ENCODE measurements around the gene GRPEL1. TPM values are rescaled to one million over a fixed set of nuclear protein-coding genes. Genes with fewer than 3 reads are reported as not detected.

The GRPEL1 gene
- polyA plus RNA-seq, 4 donors = 27.6 to 36.8 (median 31.3) TPM

DNA sequence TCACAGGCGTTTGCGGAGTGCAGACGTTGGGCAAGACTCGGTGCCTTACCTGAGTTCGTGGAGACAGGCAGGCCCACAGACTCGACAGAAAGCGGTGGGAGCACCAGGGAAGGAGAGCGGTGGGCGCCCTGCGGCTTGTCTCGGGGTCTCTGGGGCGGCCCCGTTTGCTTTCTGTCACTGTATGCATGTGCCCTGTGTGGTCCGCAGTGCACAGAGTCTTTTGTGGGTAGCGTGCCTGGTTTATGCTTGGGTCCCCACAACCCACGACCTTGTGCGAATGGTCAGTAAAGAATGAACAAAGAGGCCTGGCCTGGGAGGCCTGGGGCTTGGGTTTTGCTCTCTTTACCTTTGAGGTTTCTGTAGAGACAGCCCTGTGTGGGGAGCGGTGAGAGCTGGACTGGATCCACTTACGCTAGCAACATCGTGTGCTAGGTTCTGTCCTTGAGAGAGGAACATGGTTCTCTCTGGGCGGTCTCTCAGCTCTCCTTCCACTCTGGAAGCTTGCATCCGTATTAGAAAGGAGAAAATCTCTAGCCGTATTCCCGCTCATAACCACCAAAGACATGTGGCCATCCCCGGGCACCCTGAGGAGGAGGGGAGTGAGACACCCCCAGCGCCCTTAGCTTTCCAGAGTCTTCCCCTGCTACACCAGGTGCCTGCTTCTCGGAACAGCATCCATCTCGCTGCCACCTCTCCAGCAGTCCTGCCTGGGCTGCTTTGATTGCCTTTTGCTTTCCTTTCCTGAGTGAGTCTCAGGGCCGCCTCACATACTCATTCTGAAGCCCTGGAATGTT is 23.5 kb downstream of the GRPEL1 start:
- peak in 1 of 2 donors; percentile 29 for DNase-seq
- Histone ChIP-seq H3K27ac (ENCODE audit: low read depth in 1 of 3, low read length in 2 of 3) (peak overlapping the region in 2 of 3 donors; percentile 82 to 94), H3K9me3 (ENCODE audit: control insufficient read depth in 2 of 2, insufficient read depth in 1 of 2, low read depth in 1 of 2, low read length in 1 of 2) (no peaks in the 10 kb centered on the region), H3K4me1 (ENCODE audit: control insufficient read depth in 3 of 3, insufficient read depth in 2 of 3, low read depth in 1 of 3, low read length in 2 of 3) (peaks cover 0 to 21% (median 16%) of the 10 kb centered on the region in 3 donors), H3K27me3 (ENCODE audit: control insufficient read depth in 3 of 3, insufficient read depth in 3 of 3, low read length in 3 of 3) (peaks cover 0 to 3% (median 0%) of the 10 kb centered on the region in 3 donors), H3K4me3 (ENCODE audit: low read depth in 1 of 3, low read length in 3 of 3) (peak overlapping the region; percentile 88 to 97 (median 89)), H3K36me3 (ENCODE audit: control insufficient read depth in 3 of 3, insufficient read depth in 2 of 3, low read depth in 1 of 3, low read length in 3 of 3) (peaks cover 0 to 39% (median 0%) of the 10 kb centered on the region in 3 donors)
- WGBS, 3 donors = 6 to 16% (median 12%) methylated on average over 29 of the region's 29 CpGs
- no peak for FAIRE-seq

DNA sequence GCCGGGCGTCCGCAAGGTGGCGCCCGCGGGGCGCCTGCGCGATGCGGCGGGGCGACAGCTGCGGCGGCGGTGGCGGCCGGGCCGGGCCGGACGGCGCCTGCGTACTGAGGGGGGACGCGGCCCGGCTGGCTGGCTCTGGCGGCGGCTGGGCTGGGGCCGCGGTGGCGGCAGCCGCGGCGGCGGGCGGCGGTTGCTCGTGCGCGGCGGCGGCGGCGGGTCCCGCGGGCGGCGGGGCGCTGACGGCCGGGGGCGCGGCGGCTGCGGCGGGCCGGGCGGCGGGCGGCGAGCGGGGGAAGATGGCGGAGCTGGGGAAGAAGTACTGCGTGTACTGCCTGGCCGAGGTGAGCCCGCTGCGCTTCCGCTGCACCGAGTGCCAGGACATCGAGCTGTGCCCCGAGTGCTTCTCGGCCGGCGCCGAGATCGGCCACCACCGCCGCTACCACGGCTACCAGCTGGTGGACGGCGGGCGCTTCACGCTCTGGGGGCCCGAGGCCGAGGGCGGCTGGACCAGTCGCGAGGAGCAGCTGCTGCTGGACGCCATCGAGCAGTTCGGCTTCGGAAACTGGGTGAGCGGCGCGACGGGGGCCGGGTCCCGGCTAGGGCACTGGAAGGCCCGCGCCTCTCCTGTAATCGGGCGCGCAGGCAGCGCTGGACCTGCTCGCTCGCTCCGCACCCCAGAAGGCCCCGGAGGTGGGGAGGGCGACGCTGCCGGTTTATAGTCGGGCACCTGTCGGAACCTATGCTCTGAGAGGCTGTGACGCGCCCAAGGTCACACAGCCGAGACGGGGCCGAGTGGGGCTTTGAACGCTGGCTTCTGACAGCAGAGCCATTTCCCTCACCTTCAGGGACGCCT is 24.4 kb downstream of the GRPEL1 start, which contains the start of gene TADA2B:
Gene TADA2B, plus strand, starts transcription at position 89 of the 853 bp plus-strand sequence. Its CDS starts 208 bp downstream, at position 297.
- WGBS, 3 donors = 0 to 1% (median 0%) methylated on average over 36 to 119 of the region's 119 CpGs
- Histone ChIP-seq H3K4me3 (ENCODE audit: low read depth in 1 of 3, low read length in 3 of 3) (peak within 1 kb of the TSS; percentile 88 to 97 (median 89)), H3K27me3 (ENCODE audit: control insufficient read depth in 3 of 3, insufficient read depth in 3 of 3, low read length in 3 of 3) (peaks cover 0 to 3% (median 0%) of the 10 kb centered on the region in 3 donors), H3K27ac (ENCODE audit: low read depth in 1 of 3, low read length in 2 of 3) (peak within 1 kb of the TSS; percentile 82 to 94 (median 86)), H3K9me3 (ENCODE audit: control insufficient read depth in 2 of 2, insufficient read depth in 1 of 2, low read depth in 1 of 2, low read length in 1 of 2) (no peaks in the 10 kb centered on the region), H3K36me3 (ENCODE audit: control insufficient read depth in 3 of 3, insufficient read depth in 2 of 3, low read depth in 1 of 3, low read length in 3 of 3) (peaks cover 0 to 32% (median 0%) of the 10 kb centered on the region in 3 donors), H3K4me1 (ENCODE audit: control insufficient read depth in 3 of 3, insufficient read depth in 2 of 3, low read depth in 1 of 3, low read length in 2 of 3) (peaks cover 0 to 21% (median 16%) of the 10 kb centered on the region in 3 donors)
- FAIRE-seq = no peak
- DNase-seq = peak; percentile 69 to 79

DNA sequence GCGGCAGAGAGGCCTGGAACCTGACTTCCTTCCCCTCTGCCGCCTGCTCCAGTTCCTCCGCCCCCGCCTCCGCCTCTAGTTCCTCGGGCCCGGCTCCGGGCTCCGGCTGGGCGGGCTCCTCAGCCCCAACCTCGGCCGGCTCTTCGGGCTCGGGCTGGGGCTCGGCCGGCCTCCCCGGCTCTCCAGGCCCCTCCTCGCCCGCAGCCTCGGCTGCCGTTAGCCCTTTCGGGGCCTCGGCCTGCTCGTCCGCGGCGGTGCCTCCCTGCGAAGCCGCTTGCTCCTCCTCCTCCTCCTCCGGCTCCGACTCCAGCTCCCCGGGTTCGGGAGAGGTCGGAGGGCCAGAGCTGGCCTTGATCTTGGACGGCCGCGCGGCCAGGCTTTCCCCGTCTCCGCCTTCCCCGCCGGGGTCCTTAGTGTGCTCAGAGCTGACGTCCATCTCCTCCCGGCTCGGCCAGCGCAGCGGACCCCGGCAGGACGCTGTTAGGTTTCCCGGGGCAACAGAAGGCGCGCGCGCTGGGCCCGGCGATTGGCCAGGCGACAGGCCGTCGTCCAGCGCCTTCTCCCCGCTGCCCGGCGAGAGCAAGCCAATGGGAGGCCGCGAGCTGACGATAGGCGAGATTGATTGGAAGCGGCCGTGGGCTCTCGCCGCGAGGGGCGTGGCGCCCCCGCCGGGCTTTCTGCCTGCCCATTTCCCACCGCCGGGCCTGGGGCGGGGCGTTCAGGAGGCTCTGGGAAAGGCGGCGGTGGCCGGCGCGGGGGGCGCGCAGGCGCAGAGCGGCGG is 25.2 kb downstream of the GRPEL1 start:
- 0% methylated on average over 48 to 90 of the region's 90 CpGs for WGBS, 3 donors
- Histone ChIP-seq H3K4me3 (ENCODE audit: low read depth in 1 of 3, low read length in 3 of 3) (peak overlapping the region; percentile 48 to 88 (median 77)), H3K9me3 (ENCODE audit: control insufficient read depth in 2 of 2, insufficient read depth in 1 of 2, low read depth in 1 of 2, low read length in 1 of 2) (no peaks in the 10 kb centered on the region), H3K36me3 (ENCODE audit: control insufficient read depth in 3 of 3, insufficient read depth in 2 of 3, low read depth in 1 of 3, low read length in 3 of 3) (peaks cover 0 to 25% (median 0%) of the 10 kb centered on the region in 3 donors), H3K27me3 (ENCODE audit: control insufficient read depth in 3 of 3, insufficient read depth in 3 of 3, low read length in 3 of 3) (peaks cover 0 to 3% (median 0%) of the 10 kb centered on the region in 3 donors), H3K4me1 (ENCODE audit: control insufficient read depth in 3 of 3, insufficient read depth in 2 of 3, low read depth in 1 of 3, low read length in 2 of 3) (peaks cover 0 to 21% (median 16%) of the 10 kb centered on the region in 3 donors), H3K27ac (ENCODE audit: low read depth in 1 of 3, low read length in 2 of 3) (peak overlapping the region in 2 of 3 donors; percentile 63 to 75)
- peak; percentile 98 to 99 for DNase-seq
- FAIRE-seq = no peak

DNA sequence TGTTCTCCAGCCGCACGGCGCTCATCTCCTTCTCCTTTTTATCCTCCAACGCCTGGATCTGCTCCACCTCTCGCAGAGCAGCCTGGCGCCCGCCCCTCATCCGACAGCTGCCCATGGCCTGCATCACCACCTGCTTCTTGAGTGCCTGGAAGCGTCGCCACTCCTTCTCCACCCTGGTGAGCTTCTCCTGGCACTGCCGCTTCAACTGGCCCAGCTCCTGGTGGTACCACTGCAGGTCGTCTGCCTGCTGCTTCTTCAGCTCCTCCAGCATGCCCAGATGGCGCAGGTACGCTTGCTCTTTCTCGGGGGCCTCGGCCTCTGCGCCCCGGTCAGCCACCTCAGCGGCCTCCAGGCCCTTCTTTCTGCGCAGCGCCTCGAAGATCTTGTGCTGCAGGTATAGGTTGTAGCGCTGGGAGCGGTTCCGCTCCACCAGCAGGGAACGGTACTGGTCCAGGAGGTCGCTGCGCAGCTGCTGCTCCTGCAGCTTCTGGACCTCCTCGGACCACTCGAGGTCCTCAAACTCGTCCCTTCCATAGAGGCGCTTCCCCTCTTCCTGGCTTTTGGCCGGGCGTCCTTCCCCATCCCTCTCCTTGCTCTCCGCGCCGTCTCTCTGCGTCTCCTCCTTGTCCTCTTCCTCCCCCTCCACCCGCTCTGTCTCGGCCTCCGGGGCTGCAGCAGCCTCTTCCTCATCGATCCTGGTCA is 25.9 kb downstream of the GRPEL1 start:
- DNase-seq = peak in 1 of 2 donors; percentile 9
- 13 to 23% (median 16%) methylated on average over 41 to 42 of the region's 42 CpGs for WGBS, 3 donors
- H3K36me3 ChIP-seq (ENCODE audit: control insufficient read depth in 3 of 3, insufficient read depth in 2 of 3, low read depth in 1 of 3, low read length in 3 of 3) = peaks cover 0 to 18% (median 0%) of the 10 kb centered on the region in 3 donors
- peaks cover 0 to 21% (median 16%) of the 10 kb centered on the region in 3 donors for H3K4me1 ChIP-seq (ENCODE audit: control insufficient read depth in 3 of 3, insufficient read depth in 2 of 3, low read depth in 1 of 3, low read length in 2 of 3)
- peak overlapping the region; percentile 48 to 77 (median 51) for H3K4me3 ChIP-seq (ENCODE audit: low read depth in 1 of 3, low read length in 3 of 3)
- H3K27ac ChIP-seq (ENCODE audit: low read depth in 1 of 3, low read length in 2 of 3) = peak overlapping the region in 2 of 3 donors; percentile 63 to 75
- FAIRE-seq = no peak
- H3K27me3 ChIP-seq (ENCODE audit: control insufficient read depth in 3 of 3, insufficient read depth in 3 of 3, low read length in 3 of 3) = peaks cover 0 to 3% (median 0%) of the 10 kb centered on the region in 3 donors
- no peaks in the 10 kb centered on the region for H3K9me3 ChIP-seq (ENCODE audit: control insufficient read depth in 2 of 2, insufficient read depth in 1 of 2, low read depth in 1 of 2, low read length in 1 of 2)

DNA sequence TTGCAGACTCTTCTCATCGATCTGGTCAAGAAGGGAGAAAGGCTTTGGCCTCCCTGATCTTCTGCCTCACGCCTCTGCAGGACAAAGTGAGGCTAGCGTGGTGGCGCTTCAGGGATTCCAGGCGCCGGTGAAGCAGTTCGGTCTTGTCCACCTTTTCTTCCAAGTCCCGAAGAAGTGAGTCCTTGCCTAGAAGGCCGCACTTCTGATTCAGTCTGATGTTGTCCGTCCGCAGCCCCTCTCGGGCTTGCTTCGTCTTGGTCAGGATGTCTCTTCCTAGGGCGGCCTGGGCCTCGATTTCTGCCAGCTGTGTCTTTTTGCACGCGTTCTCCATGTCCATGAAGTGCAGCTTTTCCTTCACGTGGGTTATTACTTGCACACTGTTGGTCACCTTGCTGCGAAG is 26.6 kb downstream of the GRPEL1 start:
- Histone ChIP-seq H3K27me3 (ENCODE audit: control insufficient read depth in 3 of 3, insufficient read depth in 3 of 3, low read length in 3 of 3) (peaks cover 0 to 3% (median 0%) of the 10 kb centered on the region in 3 donors), H3K4me1 (ENCODE audit: control insufficient read depth in 3 of 3, insufficient read depth in 2 of 3, low read depth in 1 of 3, low read length in 2 of 3) (peaks cover 0 to 21% (median 14%) of the 10 kb centered on the region in 3 donors), H3K4me3 (ENCODE audit: low read depth in 1 of 3, low read length in 3 of 3) (no peak overlapping the region), H3K27ac (ENCODE audit: low read depth in 1 of 3, low read length in 2 of 3) (no peak overlapping the region), H3K9me3 (ENCODE audit: control insufficient read depth in 2 of 2, insufficient read depth in 1 of 2, low read depth in 1 of 2, low read length in 1 of 2) (no peaks in the 10 kb centered on the region), H3K36me3 (ENCODE audit: control insufficient read depth in 3 of 3, insufficient read depth in 2 of 3, low read depth in 1 of 3, low read length in 3 of 3) (peaks cover 0 to 11% (median 0%) of the 10 kb centered on the region in 3 donors)
- DNase-seq = no peak
- FAIRE-seq = no peak
- 92 to 95% (median 93%) methylated on average over 19 of the region's 19 CpGs for WGBS, 3 donors

DNA sequence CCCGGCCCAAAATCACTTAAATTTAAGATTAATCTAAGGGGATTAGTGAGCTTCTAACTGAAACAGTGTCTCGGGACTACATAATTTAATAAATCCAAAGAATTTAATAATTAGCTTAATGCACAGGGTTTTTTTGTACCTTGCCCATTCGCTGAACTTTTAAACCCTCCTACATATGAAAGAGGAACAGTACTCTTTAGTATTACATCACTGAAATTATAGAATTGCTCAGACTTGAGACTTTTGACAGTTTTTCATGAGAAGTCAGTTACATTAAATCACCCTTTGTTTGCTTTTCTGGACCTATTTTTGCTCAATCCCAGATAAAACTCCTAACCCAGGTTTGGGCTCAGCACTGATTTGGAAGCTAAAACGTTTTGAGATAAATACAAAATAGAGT is 27.1 kb downstream of the GRPEL1 start:
- Histone ChIP-seq H3K36me3 (ENCODE audit: control insufficient read depth in 3 of 3, insufficient read depth in 2 of 3, low read depth in 1 of 3, low read length in 3 of 3) (peaks cover 0 to 6% (median 0%) of the 10 kb centered on the region in 3 donors), H3K4me1 (ENCODE audit: control insufficient read depth in 3 of 3, insufficient read depth in 2 of 3, low read depth in 1 of 3, low read length in 2 of 3) (peaks cover 0 to 21% (median 9%) of the 10 kb centered on the region in 3 donors), H3K4me3 (ENCODE audit: low read depth in 1 of 3, low read length in 3 of 3) (no peak overlapping the region), H3K9me3 (ENCODE audit: control insufficient read depth in 2 of 2, insufficient read depth in 1 of 2, low read depth in 1 of 2, low read length in 1 of 2) (no peaks in the 10 kb centered on the region), H3K27ac (ENCODE audit: low read depth in 1 of 3, low read length in 2 of 3) (no peak overlapping the region), H3K27me3 (ENCODE audit: control insufficient read depth in 3 of 3, insufficient read depth in 3 of 3, low read length in 3 of 3) (peaks cover 0 to 3% (median 0%) of the 10 kb centered on the region in 3 donors)
- WGBS, 3 donors = 80 to 87% (median 87%) methylated on average over 4 of the region's 4 CpGs
- DNase-seq (no peak), FAIRE-seq (no peak)

DNA sequence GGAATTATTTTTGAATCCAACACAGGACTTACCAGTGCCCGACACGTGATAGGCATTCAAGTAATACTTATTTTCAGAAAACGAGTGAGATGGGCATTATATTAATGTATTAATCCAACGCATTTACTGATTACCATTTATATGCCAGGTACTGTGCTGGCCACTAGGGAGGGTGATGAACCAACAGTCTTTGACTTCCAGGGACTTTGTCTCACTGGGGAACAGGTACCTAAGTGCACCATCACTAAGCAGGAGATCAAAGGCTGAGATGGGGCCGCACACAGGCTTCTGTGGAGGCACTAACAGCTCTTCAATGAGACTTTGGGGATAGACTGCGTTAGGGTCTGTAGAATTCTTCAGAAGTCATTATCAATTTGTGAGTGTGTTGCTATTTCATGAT is 30.4 kb downstream of the GRPEL1 start:
- peak; percentile 31 to 62 for DNase-seq
- Histone ChIP-seq H3K4me1 (ENCODE audit: control insufficient read depth in 3 of 3, insufficient read depth in 2 of 3, low read depth in 1 of 3, low read length in 2 of 3) (peaks cover 0 to 11% (median 0%) of the 10 kb centered on the region in 3 donors), H3K4me3 (ENCODE audit: low read depth in 1 of 3, low read length in 3 of 3) (no peak overlapping the region), H3K27me3 (ENCODE audit: control insufficient read depth in 3 of 3, insufficient read depth in 3 of 3, low read length in 3 of 3) (peaks cover 0 to 3% (median 0%) of the 10 kb centered on the region in 3 donors), H3K27ac (ENCODE audit: low read depth in 1 of 3, low read length in 2 of 3) (no peak overlapping the region), H3K9me3 (ENCODE audit: control insufficient read depth in 2 of 2, insufficient read depth in 1 of 2, low read depth in 1 of 2, low read length in 1 of 2) (no peaks in the 10 kb centered on the region), H3K36me3 (ENCODE audit: control insufficient read depth in 3 of 3, insufficient read depth in 2 of 3, low read depth in 1 of 3, low read length in 3 of 3) (peaks cover 0 to 13% (median 1%) of the 10 kb centered on the region in 3 donors)
- no peak for FAIRE-seq
- WGBS, 3 donors = 31 to 64% (median 52%) methylated on average over 6 of the region's 6 CpGs

Measured in small intestine (tissue), 7 donors.